ENCODE results near the gene OPRL1. TPM values are rescaled to one million over a fixed set of nuclear protein-coding genes. Genes with fewer than 3 reads are reported as not detected.

OPRL1 gene
- total RNA-seq, 1 experiment from 2014 or later, result 3.9 TPM

DNA sequence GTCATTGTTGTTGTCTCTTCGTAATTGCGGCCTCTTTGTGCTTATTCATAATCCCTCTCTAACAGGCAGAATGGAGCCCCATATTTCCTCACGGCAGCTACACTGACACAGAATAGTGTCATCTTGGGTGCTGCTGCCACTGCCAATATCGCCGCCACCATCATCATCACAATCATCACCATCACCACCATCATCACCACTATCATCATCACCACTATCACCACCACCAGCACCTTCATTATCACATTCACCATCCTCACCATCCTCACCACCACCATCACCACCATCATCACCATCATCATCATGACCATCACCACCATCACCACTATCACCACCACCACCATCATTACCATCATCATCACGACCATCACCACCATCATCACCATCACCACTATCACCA, 16.7 kb downstream of the OPRL1 start:
- no TSS peak for BruUV-seq (replicated peaks)

GRCh38 chr20:64098471-64099013, 18.7 kb downstream of the OPRL1 start:
- CTCF ChIA-PET, result no interaction called here
- TF ChIP-seq SIN3A (IDR thresholded peaks at IDR 0.05; ENCODE audit: borderline replicate concordance, insufficient read depth, low read depth, low read length) (no peak), TCF7L2 (IDR thresholded peaks at IDR 0.05; ENCODE audit: low read depth, low read length) (no peak), POLR2AphosphoS5 (IDR thresholded peaks at IDR 0.05; ENCODE audit: low read depth, low read length) (no peak), REST (IDR thresholded peaks at IDR 0.05; ENCODE audit: insufficient read depth in 1 of 2, low read depth in 2 of 2, low read length in 1 of 2) (no peak)
- TF ChIP-seq, protein P1, sequence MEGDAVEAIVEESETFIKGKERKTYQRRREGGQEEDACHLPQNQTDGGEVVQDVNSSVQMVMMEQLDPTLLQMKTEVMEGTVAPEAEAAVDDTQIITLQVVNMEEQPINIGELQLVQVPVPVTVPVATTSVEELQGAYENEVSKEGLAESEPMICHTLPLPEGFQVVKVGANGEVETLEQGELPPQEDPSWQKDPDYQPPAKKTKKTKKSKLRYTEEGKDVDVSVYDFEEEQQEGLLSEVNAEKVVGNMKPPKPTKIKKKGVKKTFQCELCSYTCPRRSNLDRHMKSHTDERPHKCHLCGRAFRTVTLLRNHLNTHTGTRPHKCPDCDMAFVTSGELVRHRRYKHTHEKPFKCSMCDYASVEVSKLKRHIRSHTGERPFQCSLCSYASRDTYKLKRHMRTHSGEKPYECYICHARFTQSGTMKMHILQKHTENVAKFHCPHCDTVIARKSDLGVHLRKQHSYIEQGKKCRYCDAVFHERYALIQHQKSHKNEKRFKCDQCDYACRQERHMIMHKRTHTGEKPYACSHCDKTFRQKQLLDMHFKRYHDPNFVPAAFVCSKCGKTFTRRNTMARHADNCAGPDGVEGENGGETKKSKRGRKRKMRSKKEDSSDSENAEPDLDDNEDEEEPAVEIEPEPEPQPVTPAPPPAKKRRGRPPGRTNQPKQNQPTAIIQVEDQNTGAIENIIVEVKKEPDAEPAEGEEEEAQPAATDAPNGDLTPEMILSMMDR (IDR thresholded peaks at IDR 0.05), result no peak
- BruUV-seq (replicated peaks), result no TSS peak
- Histone ChIP-seq H3K4me3 (ENCODE audit: low read depth in 2 of 2, low read length in 2 of 2) (no peak overlapping the region), H3K27me3 (ENCODE audit: control insufficient read depth, insufficient read depth, low read length) (no peaks in the 10 kb centered on the region), H3K4me1 (ENCODE audit: control insufficient read depth, insufficient read depth, low read length) (no peaks in the 10 kb centered on the region), H3K9me3 (ENCODE audit: control insufficient read depth, insufficient read depth, low read depth, low read length) (no peaks in the 10 kb centered on the region), H3K36me3 (ENCODE audit: control insufficient read depth, insufficient read depth, low read length) (no peaks in the 10 kb centered on the region), H3K27ac (ENCODE audit: low read length) (no peak overlapping the region)
- in situ Hi-C loops (cut with HindIII; ENCODE audit: low pct_unique_long_range_greater_than_20kb, low sequenced_read_pairs) (no loop called here), intact Hi-C loops (cut with micrococcal nuclease; ENCODE audit: unreplicated experiment) (no loop called here)
- no peak for DNase-seq (ENCODE audit: low read depth, low spot score)
- no peak for ATAC-seq
- POLR2A ChIA-PET, result no interaction called here

More for the DNA sequence above, 16.7 kb downstream of the OPRL1 start:
- Histone ChIP-seq H3K9me3 (ENCODE audit: control insufficient read depth, insufficient read depth, low read depth, low read length) (no peaks in the 10 kb centered on the region), H3K27ac (ENCODE audit: low read length) (no peak overlapping the region), H3K36me3 (ENCODE audit: control insufficient read depth, insufficient read depth, low read length) (no peaks in the 10 kb centered on the region), H3K4me3 (ENCODE audit: low read depth in 2 of 2, low read length in 2 of 2) (no peak overlapping the region), H3K27me3 (ENCODE audit: control insufficient read depth, insufficient read depth, low read length) (no peaks in the 10 kb centered on the region), H3K4me1 (ENCODE audit: control insufficient read depth, insufficient read depth, low read length) (no peaks in the 10 kb centered on the region)
- ATAC-seq (no peak), DNase-seq (ENCODE audit: low read depth, low spot score) (no peak)
- in situ Hi-C loops (cut with HindIII; ENCODE audit: low pct_unique_long_range_greater_than_20kb, low sequenced_read_pairs) (no loop called here), intact Hi-C loops (cut with micrococcal nuclease; ENCODE audit: unreplicated experiment) (no loop called here)
- ChIA-PET CTCF (no interaction called here), POLR2A (no interaction called here)
- TF ChIP-seq SIN3A (IDR thresholded peaks at IDR 0.05; ENCODE audit: borderline replicate concordance, insufficient read depth, low read depth, low read length) (no peak), POLR2AphosphoS5 (IDR thresholded peaks at IDR 0.05; ENCODE audit: low read depth, low read length) (no peak), TCF7L2 (IDR thresholded peaks at IDR 0.05; ENCODE audit: low read depth, low read length) (no peak), REST (IDR thresholded peaks at IDR 0.05; ENCODE audit: insufficient read depth in 1 of 2, low read depth in 2 of 2, low read length in 1 of 2) (no peak)
- TF ChIP-seq, protein P1 (IDR thresholded peaks at IDR 0.05), result no peak

Measured in Panc1 (cell line).